Activated naive CD8-positive, alpha-beta T cell (primary cell): Measurements from ENCODE around the gene IL17RA.

ENCODE experiments used
- H3K27ac Mint-ChIP-seq: one replicate; pipeline ENCODE4 v1.8.0; 2021; ENCODE audit warnings: mixed read lengths
- H3K27me3 Mint-ChIP-seq: one replicate; pipeline ENCODE4 v1.8.0; 2021; ENCODE audit warnings: mixed read lengths
- H3K36me3 Mint-ChIP-seq: one replicate; pipeline ENCODE4 v1.8.0; 2021; ENCODE audit warnings: mixed read lengths
- H3K4me1 Mint-ChIP-seq: one replicate; pipeline ENCODE4 v1.8.0; 2021; ENCODE audit warnings: low read depth, mixed read lengths
- H3K4me3 Mint-ChIP-seq: one replicate; pipeline ENCODE4 v1.8.0; 2021; ENCODE audit warnings: mild to moderate bottlenecking, mixed read lengths
- H3K9me3 Mint-ChIP-seq: one replicate; pipeline ENCODE4 v1.8.0; 2021; ENCODE audit warnings: low read depth, mixed read lengths

Gene IL17RA

DNA sequence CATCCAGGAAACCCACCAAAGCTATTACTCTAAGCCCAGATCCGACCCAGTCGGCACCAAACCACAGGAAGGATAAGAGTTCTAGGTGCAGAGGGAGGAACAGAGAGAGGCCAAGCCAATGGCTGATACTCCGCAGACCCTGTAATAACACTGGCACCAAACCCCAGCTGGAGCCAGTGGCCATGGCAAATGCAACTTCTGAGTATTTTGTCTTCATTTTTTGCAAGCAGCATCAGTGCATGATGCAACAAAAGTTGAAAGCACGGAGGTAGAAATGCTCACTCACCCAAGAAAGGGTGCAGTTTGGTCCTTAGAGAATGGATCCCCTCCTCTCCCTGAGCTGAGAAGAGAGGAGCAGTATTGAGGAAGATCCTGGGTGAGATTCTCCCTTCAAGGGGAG, 33.5 kb downstream of the IL17RA start:
- Mint-ChIP-seq H3K36me3 (no peaks in the 10 kb centered on the region), H3K9me3 (no peaks in the 10 kb centered on the region), H3K4me1 (peaks cover 60% of the 10 kb centered on the region), H3K4me3 (peak overlapping the region; percentile 60), H3K27ac (peak overlapping the region; percentile 42), H3K27me3 (peaks cover 6% of the 10 kb centered on the region)

DNA sequence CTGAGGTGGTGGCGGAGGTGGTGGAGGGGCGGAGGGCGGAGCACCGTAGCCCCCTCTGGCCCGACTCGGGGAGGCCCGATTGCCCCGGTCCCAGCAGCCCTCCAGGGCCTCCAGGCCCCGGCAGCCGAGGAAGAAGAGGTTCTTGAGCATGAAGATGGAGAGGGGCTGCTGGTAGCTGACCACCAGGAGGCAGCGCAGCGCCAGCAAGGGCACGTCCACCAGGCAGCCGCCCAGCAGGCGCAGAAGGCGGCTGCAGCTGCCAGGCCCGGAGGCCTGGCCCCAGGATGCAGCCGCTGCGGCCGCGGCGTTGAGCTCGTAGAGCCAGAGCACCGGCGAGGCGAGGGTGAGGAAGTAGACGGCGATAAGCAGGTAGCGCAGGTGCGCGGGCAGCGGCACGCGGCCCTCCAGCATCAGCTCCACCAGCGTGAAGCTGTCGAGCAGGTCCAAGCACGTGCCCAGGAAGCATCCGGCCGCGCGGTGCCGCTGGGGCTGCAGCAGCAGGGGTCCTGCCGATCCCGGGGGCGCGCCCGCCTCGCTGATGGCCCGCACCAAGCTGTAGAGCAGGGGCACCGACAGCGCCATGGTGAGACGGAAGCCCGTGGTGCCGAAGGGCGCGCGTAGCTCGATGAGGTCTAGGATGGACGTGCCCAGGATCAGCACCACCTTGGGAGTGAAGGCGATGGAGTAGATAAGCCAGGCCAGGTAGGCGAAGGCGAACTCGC, 34.8 kb downstream of the IL17RA start:
- Mint-ChIP-seq H3K27me3 (peaks cover 6% of the 10 kb centered on the region), H3K36me3 (no peaks in the 10 kb centered on the region), H3K4me3 (peak overlapping the region; percentile 64), H3K4me1 (peaks cover 52% of the 10 kb centered on the region), H3K9me3 (no peaks in the 10 kb centered on the region), H3K27ac (no peak overlapping the region)

DNA sequence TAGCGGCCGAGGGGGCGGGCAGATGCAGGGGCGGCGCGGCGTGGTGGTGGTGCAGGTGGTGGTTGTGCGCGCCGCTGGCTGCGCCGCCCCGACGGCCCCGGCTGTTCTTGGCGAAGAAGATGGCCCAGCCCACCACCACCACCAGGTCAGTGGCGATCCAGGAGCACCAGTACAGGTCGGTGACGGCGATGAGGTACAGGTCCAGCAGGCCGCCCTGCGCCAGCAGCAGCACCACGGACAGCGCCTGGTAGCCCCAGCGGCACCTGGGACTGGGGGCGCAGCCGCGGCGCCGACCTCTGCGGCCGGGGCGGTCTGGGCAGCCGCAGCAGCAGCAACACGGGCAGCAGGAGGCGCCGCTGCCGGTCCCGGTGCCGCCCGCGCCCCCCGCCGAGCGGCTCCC, 35.5 kb downstream of the IL17RA start:
- H3K36me3 Mint-ChIP-seq, result no peaks in the 10 kb centered on the region
- peaks cover 46% of the 10 kb centered on the region for H3K4me1 Mint-ChIP-seq
- H3K27ac Mint-ChIP-seq, result no peak overlapping the region
- no peaks in the 10 kb centered on the region for H3K9me3 Mint-ChIP-seq
- peaks cover 6% of the 10 kb centered on the region for H3K27me3 Mint-ChIP-seq
- peak overlapping the region; percentile 51 for H3K4me3 Mint-ChIP-seq

GRCh38 chr22:17120711-17121232, 36.0 kb downstream of the IL17RA start:
- H3K27me3 Mint-ChIP-seq, result peaks cover 6% of the 10 kb centered on the region
- no peaks in the 10 kb centered on the region for H3K36me3 Mint-ChIP-seq
- no peak overlapping the region for H3K4me3 Mint-ChIP-seq
- peaks cover 41% of the 10 kb centered on the region for H3K4me1 Mint-ChIP-seq
- H3K9me3 Mint-ChIP-seq, result no peaks in the 10 kb centered on the region
- no peak overlapping the region for H3K27ac Mint-ChIP-seq

GRCh38 chr22:17121233-17122195, 36.7 kb downstream of the IL17RA start, which contains the start of gene TMEM121B:
Gene TMEM121B (minus strand): TSS chr22:17121360. CDS start chr22:17121127, 233 bp downstream.
- Mint-ChIP-seq H3K4me3 (peak within 1 kb of the TSS; percentile 72), H3K27ac (no peak within 1 kb of the TSS), H3K9me3 (no peaks in the 10 kb centered on the region), H3K4me1 (peaks cover 34% of the 10 kb centered on the region), H3K36me3 (no peaks in the 10 kb centered on the region), H3K27me3 (peaks cover 6% of the 10 kb centered on the region)

- Mint-ChIP-seq H3K4me1 (no peaks in the 10 kb centered on the region), H3K27me3 (no peaks in the 10 kb centered on the region), H3K9me3 (no peaks in the 10 kb centered on the region), H3K36me3 (peaks cover 2% of the 10 kb centered on the region), H3K27ac (no peak overlapping the region), H3K4me3 (no peak overlapping the region)
Observed at GRCh38 chr22:17130199-17130598, 45.4 kb downstream of the IL17RA start.

DNA sequence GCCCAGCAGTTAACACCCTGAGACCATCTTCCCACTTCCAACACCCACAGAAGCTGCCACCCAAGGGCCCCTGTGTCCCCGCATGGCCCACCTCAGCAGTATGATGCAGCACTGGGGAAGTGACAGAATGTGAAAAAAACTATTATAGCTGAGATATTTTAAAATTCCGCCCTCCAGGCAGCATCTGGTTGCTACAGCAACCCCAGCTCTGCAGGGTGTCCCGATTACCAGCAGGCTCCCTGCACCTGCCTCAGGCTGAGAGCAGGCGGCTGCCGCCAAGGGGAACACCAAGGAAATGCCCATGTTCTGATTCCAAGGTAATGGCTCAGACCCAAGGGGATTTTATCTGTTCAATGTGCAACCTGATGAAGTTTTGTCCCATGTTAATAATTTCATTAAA, 46.9 kb downstream of the IL17RA start:
- Mint-ChIP-seq H3K4me1 (no peaks in the 10 kb centered on the region), H3K36me3 (peaks cover 2% of the 10 kb centered on the region), H3K9me3 (no peaks in the 10 kb centered on the region), H3K27me3 (no peaks in the 10 kb centered on the region), H3K27ac (no peak overlapping the region), H3K4me3 (no peak overlapping the region)

DNA sequence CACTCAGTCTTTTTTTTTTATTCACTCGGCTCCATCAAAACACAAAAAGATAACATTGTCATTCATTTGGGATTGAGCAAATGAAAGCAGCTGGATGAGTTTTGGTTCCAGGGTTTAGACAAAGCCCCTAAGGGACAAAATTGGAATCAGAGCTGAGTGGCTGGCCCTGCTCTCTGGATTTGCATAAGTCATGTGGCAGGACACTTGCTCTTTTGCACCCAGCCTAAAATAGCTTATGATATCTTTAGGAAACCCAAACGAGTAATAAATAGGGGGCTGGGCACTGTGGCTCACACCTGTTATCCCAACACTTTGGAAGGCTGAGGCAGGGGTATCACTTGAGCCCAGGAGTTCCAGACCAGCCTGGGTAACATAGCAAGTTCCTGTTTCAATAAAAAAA, 47.3 kb downstream of the IL17RA start:
- no peak overlapping the region for H3K27ac Mint-ChIP-seq
- no peaks in the 10 kb centered on the region for H3K27me3 Mint-ChIP-seq
- no peaks in the 10 kb centered on the region for H3K4me1 Mint-ChIP-seq
- H3K9me3 Mint-ChIP-seq, result no peaks in the 10 kb centered on the region
- H3K36me3 Mint-ChIP-seq, result peaks cover 4% of the 10 kb centered on the region
- no peak overlapping the region for H3K4me3 Mint-ChIP-seq

- no peak overlapping the region for H3K27ac Mint-ChIP-seq
- H3K4me3 Mint-ChIP-seq, result no peak overlapping the region
- peaks cover 4% of the 10 kb centered on the region for H3K36me3 Mint-ChIP-seq
- H3K4me1 Mint-ChIP-seq, result no peaks in the 10 kb centered on the region
- no peaks in the 10 kb centered on the region for H3K27me3 Mint-ChIP-seq
- H3K9me3 Mint-ChIP-seq, result no peaks in the 10 kb centered on the region
Observed at GRCh38 chr22:17133137-17133536, 48.3 kb downstream of the IL17RA start.

- Mint-ChIP-seq H3K27me3 (no peaks in the 10 kb centered on the region), H3K4me1 (no peaks in the 10 kb centered on the region), H3K9me3 (no peaks in the 10 kb centered on the region), H3K36me3 (peaks cover 2% of the 10 kb centered on the region), H3K4me3 (no peak overlapping the region), H3K27ac (no peak overlapping the region)
Observed at GRCh38 chr22:17135153-17135760, 50.5 kb downstream of the IL17RA start.

DNA sequence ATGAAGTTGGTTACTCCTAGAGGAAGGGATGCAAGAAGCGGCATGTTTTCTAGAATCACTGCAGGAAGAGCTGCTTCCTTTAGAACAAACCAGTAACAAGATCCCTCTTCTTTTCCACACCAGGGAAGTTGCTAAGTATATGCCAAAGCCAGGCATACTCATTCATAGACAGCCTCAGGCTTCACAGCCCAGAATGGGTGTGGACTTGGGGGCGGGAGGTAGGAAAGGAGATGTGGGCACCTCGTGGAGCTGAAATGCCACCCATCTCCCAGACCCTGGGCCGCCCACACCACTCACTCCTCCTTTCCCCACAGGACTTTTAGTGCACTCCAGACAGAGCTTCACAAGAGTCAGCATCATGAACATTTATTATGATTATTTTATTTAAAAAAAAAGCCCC, 52.4 kb downstream of the IL17RA start:
- no peaks in the 10 kb centered on the region for H3K27me3 Mint-ChIP-seq
- H3K4me1 Mint-ChIP-seq, result no peaks in the 10 kb centered on the region
- no peak overlapping the region for H3K27ac Mint-ChIP-seq
- no peaks in the 10 kb centered on the region for H3K9me3 Mint-ChIP-seq
- H3K36me3 Mint-ChIP-seq, result peaks cover 2% of the 10 kb centered on the region
- H3K4me3 Mint-ChIP-seq, result no peak overlapping the region

GRCh38 chr22:17137861-17138425, 53.1 kb downstream of the IL17RA start:
- Mint-ChIP-seq H3K9me3 (no peaks in the 10 kb centered on the region), H3K27me3 (no peaks in the 10 kb centered on the region), H3K36me3 (peaks cover 2% of the 10 kb centered on the region), H3K4me3 (no peak overlapping the region), H3K27ac (no peak overlapping the region), H3K4me1 (no peaks in the 10 kb centered on the region)

- H3K9me3 Mint-ChIP-seq, result no peaks in the 10 kb centered on the region
- no peaks in the 10 kb centered on the region for H3K4me1 Mint-ChIP-seq
- H3K36me3 Mint-ChIP-seq, result peaks cover 2% of the 10 kb centered on the region
- no peak overlapping the region for H3K27ac Mint-ChIP-seq
- no peak overlapping the region for H3K4me3 Mint-ChIP-seq
- no peaks in the 10 kb centered on the region for H3K27me3 Mint-ChIP-seq
Observed at GRCh38 chr22:17138513-17138912, 53.7 kb downstream of the IL17RA start.

DNA sequence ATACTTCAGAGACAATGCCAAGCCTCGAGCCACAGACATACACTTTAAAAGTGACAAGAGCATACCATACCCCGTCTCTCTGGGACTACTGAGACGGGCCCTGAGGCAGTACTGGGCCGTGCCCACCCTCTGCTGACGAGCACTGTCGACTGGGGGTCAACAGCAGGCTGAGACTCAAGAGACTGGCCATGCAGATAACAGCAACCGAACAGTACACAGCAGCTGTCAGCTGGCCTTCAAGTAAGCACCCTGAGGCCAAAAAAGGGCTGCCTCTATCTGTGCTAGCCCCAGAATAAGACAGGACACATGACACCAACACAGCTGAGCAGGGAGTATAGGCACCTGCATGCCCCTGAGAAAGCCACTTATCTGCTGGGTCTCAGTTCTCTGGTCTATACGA, 55.2 kb downstream of the IL17RA start:
- Mint-ChIP-seq H3K4me3 (no peak overlapping the region), H3K27ac (peak overlapping the region; percentile 38), H3K4me1 (no peaks in the 10 kb centered on the region), H3K27me3 (no peaks in the 10 kb centered on the region), H3K36me3 (peaks cover 2% of the 10 kb centered on the region), H3K9me3 (no peaks in the 10 kb centered on the region)
